Activated naive CD8-positive, alpha-beta T cell (primary cell): ENCODE results near the gene MAP7D3.
"Not testable (repeated sequence)": the region's sequence is repeated elsewhere in the genome, so short reads cannot be mapped to it uniquely, and the experiment has no call there.

Experiments used
- H3K27ac Mint-ChIP-seq: one replicate; pipeline ENCODE4 v1.8.0; 2021; ENCODE audit warnings: mixed read lengths
- H3K27me3 Mint-ChIP-seq: one replicate; pipeline ENCODE4 v1.8.0; 2021; ENCODE audit warnings: mixed read lengths
- H3K36me3 Mint-ChIP-seq: one replicate; pipeline ENCODE4 v1.8.0; 2021; ENCODE audit warnings: mixed read lengths
- H3K4me1 Mint-ChIP-seq: one replicate; pipeline ENCODE4 v1.8.0; 2021; ENCODE audit warnings: low read depth, mixed read lengths
- H3K4me3 Mint-ChIP-seq: one replicate; pipeline ENCODE4 v1.8.0; 2021; ENCODE audit warnings: mild to moderate bottlenecking, mixed read lengths
- H3K9me3 Mint-ChIP-seq: one replicate; pipeline ENCODE4 v1.8.0; 2021; ENCODE audit warnings: low read depth, mixed read lengths

Gene MAP7D3, protein sequence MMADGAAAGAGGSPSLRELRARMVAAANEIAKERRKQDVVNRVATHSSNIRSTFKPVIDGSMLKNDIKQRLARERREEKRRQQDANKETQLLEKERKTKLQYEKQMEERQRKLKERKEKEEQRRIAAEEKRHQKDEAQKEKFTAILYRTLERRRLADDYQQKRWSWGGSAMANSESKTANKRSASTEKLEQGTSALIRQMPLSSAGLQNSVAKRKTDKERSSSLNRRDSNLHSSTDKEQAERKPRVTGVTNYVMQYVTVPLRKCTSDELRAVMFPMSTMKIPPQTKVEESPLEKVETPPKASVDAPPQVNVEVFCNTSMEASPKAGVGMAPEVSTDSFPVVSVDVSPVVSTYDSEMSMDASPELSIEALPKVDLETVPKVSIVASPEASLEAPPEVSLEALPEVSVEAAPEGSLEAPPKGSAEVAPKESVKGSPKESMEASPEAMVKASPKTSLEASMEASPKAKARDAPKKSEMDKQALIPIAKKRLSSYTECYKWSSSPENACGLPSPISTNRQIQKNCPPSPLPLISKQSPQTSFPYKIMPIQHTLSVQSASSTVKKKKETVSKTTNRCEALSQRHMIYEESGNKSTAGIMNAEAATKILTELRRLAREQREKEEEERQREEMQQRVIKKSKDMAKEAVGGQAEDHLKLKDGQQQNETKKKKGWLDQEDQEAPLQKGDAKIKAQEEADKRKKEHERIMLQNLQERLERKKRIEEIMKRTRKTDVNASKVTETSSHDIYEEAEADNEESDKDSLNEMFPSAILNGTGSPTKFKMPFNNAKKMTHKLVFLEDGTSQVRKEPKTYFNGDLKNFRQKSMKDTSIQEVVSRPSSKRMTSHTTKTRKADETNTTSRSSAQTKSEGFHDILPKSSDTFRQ

DNA sequence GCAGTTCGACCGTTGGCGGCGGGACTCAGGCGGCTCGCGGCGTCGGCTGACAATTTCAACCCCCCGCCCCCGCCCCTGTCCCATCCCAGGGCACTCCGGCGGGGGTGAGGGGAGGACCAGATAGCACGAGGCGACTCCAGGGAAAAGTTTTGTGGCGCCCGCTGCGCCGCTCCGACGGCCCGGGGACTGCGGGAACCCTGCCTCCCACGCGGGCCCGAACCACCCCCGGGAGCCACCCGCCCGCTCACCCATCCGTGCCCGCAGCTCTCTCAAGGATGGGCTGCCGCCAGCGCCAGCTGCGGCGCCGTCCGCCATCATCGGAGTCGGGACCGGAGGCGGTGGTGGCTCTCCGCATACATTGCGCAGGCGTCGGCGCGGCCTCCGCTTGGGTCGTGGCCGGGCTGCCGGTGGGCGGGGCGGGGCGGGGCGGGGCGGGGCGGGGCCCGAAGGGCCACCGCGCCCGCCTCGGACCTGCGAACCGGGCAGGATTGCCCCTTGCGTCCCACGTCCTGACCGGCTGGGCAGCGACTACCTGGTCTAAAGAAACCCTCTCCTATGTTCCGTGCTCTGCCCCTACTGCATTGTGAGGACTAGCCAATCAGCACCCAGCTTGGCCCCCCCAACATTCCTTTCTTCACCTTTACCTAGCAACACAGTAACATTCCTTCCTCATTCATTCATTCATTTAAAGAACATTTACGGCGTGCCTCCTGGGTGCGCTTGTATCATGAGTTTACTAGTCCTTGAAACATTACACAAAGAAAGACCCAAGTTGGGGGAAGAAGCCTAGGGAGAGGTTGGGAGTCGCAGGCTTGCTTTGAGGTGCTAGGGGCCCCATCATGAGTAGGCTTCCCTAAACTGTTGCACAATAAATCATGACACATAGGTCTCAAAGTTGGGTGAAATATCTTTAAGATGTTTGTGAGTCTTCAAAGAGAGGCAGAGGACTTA is at the start of gene MAP7D3:
Gene MAP7D3, minus strand, starts transcription at position 360 of the 951 bp plus-strand sequence. Its CDS starts 42 bp downstream, at position 318.
- H3K27ac Mint-ChIP-seq: peak within 1 kb of the TSS; percentile 81
- no peaks in the 10 kb centered on the region for H3K36me3 Mint-ChIP-seq
- no peaks in the 10 kb centered on the region for H3K27me3 Mint-ChIP-seq
- H3K4me1 Mint-ChIP-seq: peaks cover 11% of the 10 kb centered on the region
- no peaks in the 10 kb centered on the region for H3K9me3 Mint-ChIP-seq
- H3K4me3 Mint-ChIP-seq: peak within 1 kb of the TSS; percentile 91

GRCh38 chrX:136300721-136301120 is 49.5 kb upstream of the MAP7D3 start, which contains the start of gene ADGRG4:
ADGRG4 (plus strand) TSS chrX:136300963; CDS start chrX:136308778, 7,815 bp downstream.
- H3K4me1 Mint-ChIP-seq, H3K9me3 Mint-ChIP-seq: not testable (repeated sequence)

DNA sequence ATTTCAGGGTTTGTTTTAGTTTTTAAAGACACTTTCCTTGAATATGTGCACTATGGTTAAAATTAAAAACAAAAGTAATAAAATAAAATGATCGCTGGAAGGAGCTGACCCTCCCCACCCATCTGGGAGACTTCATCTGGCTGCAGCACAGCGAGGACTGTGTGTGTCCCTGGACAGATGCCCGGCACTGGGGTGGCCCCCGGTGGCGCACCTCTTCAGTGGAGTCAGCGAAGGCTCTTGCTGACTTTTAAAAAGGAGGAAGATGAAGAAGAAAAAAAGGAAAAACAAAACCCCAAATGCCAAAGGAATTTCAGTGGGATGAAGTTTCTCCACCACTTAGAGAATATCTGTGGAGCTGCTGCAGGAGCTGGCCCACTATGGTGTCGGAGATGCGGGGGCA is 44.2 kb upstream of the MAP7D3 start:
- Mint-ChIP-seq H3K36me3 (no peaks in the 10 kb centered on the region), H3K4me1 (no peaks in the 10 kb centered on the region), H3K4me3 (no peak overlapping the region), H3K27me3 (no peaks in the 10 kb centered on the region), H3K27ac (no peak overlapping the region), H3K9me3 (no peaks in the 10 kb centered on the region)

More at GRCh38 chrX:136300721-136301120, 49.5 kb upstream of the MAP7D3 start, which contains the start of gene ADGRG4:
- not testable (repeated sequence) for H3K36me3 Mint-ChIP-seq, H3K27ac Mint-ChIP-seq, H3K27me3 Mint-ChIP-seq, H3K4me3 Mint-ChIP-seq

DNA sequence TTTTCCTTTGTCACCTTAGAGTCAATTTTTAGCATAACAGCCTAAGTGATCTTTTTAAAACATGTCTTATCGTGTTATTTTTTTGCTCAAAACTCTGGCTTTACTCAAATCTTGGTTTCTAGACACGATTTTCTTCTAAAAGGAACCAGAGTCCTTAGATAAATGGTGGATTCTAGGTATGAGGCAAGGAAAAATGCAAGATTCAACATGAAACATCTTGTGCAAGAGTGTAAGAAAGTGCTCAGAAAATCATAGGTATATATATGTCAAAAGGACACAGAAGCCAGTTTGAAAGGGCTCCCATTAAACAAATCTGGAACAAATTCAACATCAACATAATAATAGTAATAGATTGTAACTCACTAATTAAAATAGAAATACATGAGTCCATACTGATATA is 41.5 kb upstream of the MAP7D3 start:
- H3K4me3 Mint-ChIP-seq: no peak overlapping the region

GRCh38 chrX:136291824-136292223 is 40.6 kb upstream of the MAP7D3 start:
- Mint-ChIP-seq H3K9me3 (no peaks in the 10 kb centered on the region), H3K36me3 (no peaks in the 10 kb centered on the region), H3K27me3 (no peaks in the 10 kb centered on the region), H3K27ac (no peak overlapping the region), H3K4me3 (no peak overlapping the region), H3K4me1 (no peaks in the 10 kb centered on the region)

More for the DNA sequence above, 41.5 kb upstream of the MAP7D3 start:
- Mint-ChIP-seq H3K27me3 (no peaks in the 10 kb centered on the region), H3K27ac (no peak overlapping the region), H3K9me3 (no peaks in the 10 kb centered on the region), H3K4me1 (no peaks in the 10 kb centered on the region), H3K36me3 (no peaks in the 10 kb centered on the region)

DNA sequence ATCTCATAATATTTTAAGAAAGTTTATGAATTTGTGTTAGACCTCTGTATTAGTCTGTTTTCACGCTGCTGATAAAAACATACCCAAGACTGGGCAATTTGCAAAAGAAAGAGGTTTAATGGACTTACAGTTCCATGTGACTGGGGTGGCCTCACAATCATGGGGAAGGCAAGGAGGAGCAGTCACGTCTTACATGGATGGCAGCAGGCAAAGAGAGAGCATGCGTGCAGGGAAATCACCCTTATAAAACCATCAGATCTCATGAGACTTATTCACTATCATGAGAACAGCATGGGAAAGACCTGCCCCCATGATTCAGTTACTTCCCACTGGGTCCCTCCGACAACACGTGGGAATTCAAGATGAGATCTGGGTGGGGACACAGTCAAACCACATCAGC is 35.2 kb upstream of the MAP7D3 start:
- H3K27ac Mint-ChIP-seq, H3K36me3 Mint-ChIP-seq, H3K27me3 Mint-ChIP-seq, H3K4me3 Mint-ChIP-seq, H3K9me3 Mint-ChIP-seq, H3K4me1 Mint-ChIP-seq: not testable (repeated sequence)

- H3K4me1 Mint-ChIP-seq: no peaks in the 10 kb centered on the region
- H3K36me3 Mint-ChIP-seq: no peaks in the 10 kb centered on the region
- no peak overlapping the region for H3K27ac Mint-ChIP-seq
- no peak overlapping the region for H3K4me3 Mint-ChIP-seq
- no peaks in the 10 kb centered on the region for H3K27me3 Mint-ChIP-seq
- no peaks in the 10 kb centered on the region for H3K9me3 Mint-ChIP-seq
These were observed 24.4 kb upstream of the MAP7D3 start for GRCh38 chrX:136275553-136275952.

- Mint-ChIP-seq H3K27ac (no peak overlapping the region), H3K9me3 (no peaks in the 10 kb centered on the region), H3K36me3 (no peaks in the 10 kb centered on the region), H3K4me1 (no peaks in the 10 kb centered on the region), H3K27me3 (no peaks in the 10 kb centered on the region), H3K4me3 (no peak overlapping the region)
These were observed 22.8 kb upstream of the MAP7D3 start for GRCh38 chrX:136273986-136274385.

DNA sequence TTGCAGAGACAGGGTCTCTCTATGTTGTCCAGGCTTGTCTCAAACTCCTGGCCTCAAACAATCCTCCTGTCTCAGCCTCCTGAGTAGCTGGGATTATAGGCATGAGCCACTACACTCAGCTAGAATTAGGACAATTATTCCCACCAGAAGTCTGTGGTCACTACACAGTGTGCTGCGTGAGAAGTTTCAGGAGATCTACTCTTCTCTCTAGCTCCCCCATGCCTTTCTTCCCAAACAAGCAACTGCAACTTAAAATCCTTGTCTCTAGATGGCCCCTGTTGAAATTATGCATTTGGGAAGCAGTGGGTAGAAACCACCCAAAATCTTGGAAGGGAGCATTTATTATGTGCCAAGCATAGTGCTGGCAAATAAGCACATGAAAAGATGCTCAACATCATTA is 21.1 kb upstream of the MAP7D3 start:
- no peaks in the 10 kb centered on the region for H3K9me3 Mint-ChIP-seq
- H3K4me1 Mint-ChIP-seq: no peaks in the 10 kb centered on the region
- no peaks in the 10 kb centered on the region for H3K27me3 Mint-ChIP-seq
- no peak overlapping the region for H3K27ac Mint-ChIP-seq
- H3K36me3 Mint-ChIP-seq: no peaks in the 10 kb centered on the region
- no peak overlapping the region for H3K4me3 Mint-ChIP-seq

DNA sequence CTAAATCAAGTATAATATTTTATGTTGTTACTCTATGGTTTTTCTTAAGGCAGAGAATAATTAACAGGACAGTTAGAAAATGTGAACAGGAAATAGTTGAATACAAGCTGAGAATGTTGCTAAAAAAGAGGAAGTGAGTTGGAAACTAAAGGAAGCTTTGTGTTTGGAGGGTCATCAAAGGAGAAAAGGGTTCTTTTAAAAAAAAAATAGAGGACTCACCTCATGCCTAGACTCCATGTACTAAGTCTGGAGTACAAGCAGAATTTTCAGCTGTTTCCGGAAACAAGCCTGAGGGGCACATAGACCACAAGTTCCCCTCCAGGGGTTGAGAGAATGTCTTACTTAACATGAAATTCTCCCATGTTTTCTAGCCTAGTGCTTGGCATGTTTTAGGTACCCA is 20.1 kb upstream of the MAP7D3 start:
- no peaks in the 10 kb centered on the region for H3K4me1 Mint-ChIP-seq
- no peaks in the 10 kb centered on the region for H3K9me3 Mint-ChIP-seq
- no peak overlapping the region for H3K4me3 Mint-ChIP-seq
- no peaks in the 10 kb centered on the region for H3K27me3 Mint-ChIP-seq
- no peaks in the 10 kb centered on the region for H3K36me3 Mint-ChIP-seq
- H3K27ac Mint-ChIP-seq: no peak overlapping the region

- Mint-ChIP-seq H3K36me3 (no peaks in the 10 kb centered on the region), H3K4me1 (no peaks in the 10 kb centered on the region), H3K9me3 (no peaks in the 10 kb centered on the region), H3K27me3 (no peaks in the 10 kb centered on the region), H3K4me3 (no peak overlapping the region), H3K27ac (no peak overlapping the region)
These were observed 18.7 kb upstream of the MAP7D3 start for GRCh38 chrX:136269921-136270320.

- no peaks in the 10 kb centered on the region for H3K36me3 Mint-ChIP-seq
- H3K9me3 Mint-ChIP-seq: no peaks in the 10 kb centered on the region
- H3K4me3 Mint-ChIP-seq: no peak overlapping the region
- H3K27ac Mint-ChIP-seq: no peak overlapping the region
- no peaks in the 10 kb centered on the region for H3K27me3 Mint-ChIP-seq
- no peaks in the 10 kb centered on the region for H3K4me1 Mint-ChIP-seq
These were observed 17.1 kb upstream of the MAP7D3 start for GRCh38 chrX:136268051-136269048.

DNA sequence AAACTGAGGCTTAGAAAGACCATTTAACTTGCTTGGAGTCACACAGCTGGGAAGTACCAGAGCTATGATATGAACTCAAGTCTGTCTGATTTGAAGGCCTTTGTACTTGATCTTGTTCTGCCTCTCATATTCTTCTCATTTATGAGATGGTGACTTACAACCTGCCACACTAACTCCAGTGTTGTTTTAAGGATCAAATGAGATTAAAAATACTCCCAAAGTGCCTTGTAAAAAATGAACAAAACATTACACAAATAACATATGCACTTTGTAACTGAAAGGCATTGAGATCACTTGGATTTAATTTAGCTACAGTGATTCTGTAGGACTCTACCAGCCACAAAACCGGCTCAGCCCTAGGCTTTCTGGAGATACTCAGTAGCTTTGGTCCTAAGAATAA is 15.6 kb upstream of the MAP7D3 start:
- Mint-ChIP-seq H3K4me3 (no peak overlapping the region), H3K27ac (no peak overlapping the region), H3K36me3 (no peaks in the 10 kb centered on the region), H3K9me3 (no peaks in the 10 kb centered on the region), H3K27me3 (no peaks in the 10 kb centered on the region), H3K4me1 (no peaks in the 10 kb centered on the region)
